ENCODE measurements around the gene FRMD4B.

Gene FRMD4B

GRCh38 chr3:69400683-69401082 is 14.8 kb upstream of the FRMD4B start:
- no CpG with 5 or more reads among the region's 2 CpGs for WGBS

DNA sequence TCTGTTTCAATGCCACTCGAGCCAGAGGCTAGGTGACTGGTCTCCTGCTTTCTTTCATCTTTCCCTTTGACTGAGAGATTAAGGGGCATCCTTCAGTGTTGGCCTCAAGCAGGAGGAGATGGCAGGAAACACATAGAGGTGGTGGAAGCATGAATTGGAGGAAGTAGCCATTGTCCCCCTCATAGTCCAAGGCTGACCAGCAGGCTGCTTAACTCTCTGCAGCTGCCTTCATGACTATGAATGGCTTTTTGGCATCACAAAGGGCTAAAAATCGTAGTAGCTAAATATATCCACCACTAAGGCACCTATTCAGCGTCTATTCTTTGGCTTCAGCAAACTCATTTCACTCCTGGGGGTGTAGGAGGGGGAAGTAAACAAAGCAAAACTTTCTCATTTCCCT is 7.0 kb upstream of the FRMD4B start:
- H3K36me3 ChIP-seq (ENCODE audit: insufficient read depth, low read length): no peaks in the 10 kb centered on the region
- peaks cover 6% of the 10 kb centered on the region; the same call in 1 of the 2 replicates for H3K9me3 ChIP-seq (ENCODE audit: insufficient read depth, low read depth, low read length)
- H3K9ac ChIP-seq (ENCODE audit: low read depth, low read length): no peak overlapping the region
- no peaks in the 10 kb centered on the region for H3K27me3 ChIP-seq (ENCODE audit: insufficient read depth, low read length)
- WGBS: 58% methylated on average over 2 of the region's 3 CpGs
- H3K27ac ChIP-seq (ENCODE audit: low read depth, low read length): peak overlapping the region; percentile 41; the same call in 1 of the 2 replicates
- H3K4me3 ChIP-seq (ENCODE audit: low read length): no peak overlapping the region
- H3K4me1 ChIP-seq (ENCODE audit: insufficient read depth, low read length): peaks cover 14% of the 10 kb centered on the region; the same call in 1 of the 2 replicates

More at GRCh38 chr3:69400683-69401082, 14.8 kb upstream of the FRMD4B start:
- Histone ChIP-seq H3K4me3 (ENCODE audit: low read length) (no peak overlapping the region), H3K27me3 (ENCODE audit: insufficient read depth, low read length) (no peaks in the 10 kb centered on the region), H3K36me3 (ENCODE audit: insufficient read depth, low read length) (no peaks in the 10 kb centered on the region), H3K27ac (ENCODE audit: low read depth, low read length) (no peak overlapping the region), H3K9ac (ENCODE audit: low read depth, low read length) (no peak overlapping the region), H3K9me3 (ENCODE audit: insufficient read depth, low read depth, low read length) (0 out of 2 replicates have a peak, but pooled peaks cover 4% of the 10 kb centered on the region), H3K4me1 (ENCODE audit: insufficient read depth, low read length) (no peaks in the 10 kb centered on the region)

GRCh38 chr3:69392415-69392814 is 6.5 kb upstream of the FRMD4B start:
- Histone ChIP-seq H3K4me1 (ENCODE audit: insufficient read depth, low read length) (peaks cover 14% of the 10 kb centered on the region; the same call in 1 of the 2 replicates), H3K9me3 (ENCODE audit: insufficient read depth, low read depth, low read length) (peaks cover 6% of the 10 kb centered on the region; the same call in 1 of the 2 replicates), H3K27me3 (ENCODE audit: insufficient read depth, low read length) (peaks cover 1% of the 10 kb centered on the region; the same call in 1 of the 2 replicates), H3K4me3 (ENCODE audit: low read length) (no peak overlapping the region), H3K36me3 (ENCODE audit: insufficient read depth, low read length) (no peaks in the 10 kb centered on the region), H3K27ac (ENCODE audit: low read depth, low read length) (peak overlapping the region; percentile 41; the same call in 1 of the 2 replicates), H3K9ac (ENCODE audit: low read depth, low read length) (no peak overlapping the region)
- WGBS: 81% methylated on average over 2 of the region's 2 CpGs

DNA sequence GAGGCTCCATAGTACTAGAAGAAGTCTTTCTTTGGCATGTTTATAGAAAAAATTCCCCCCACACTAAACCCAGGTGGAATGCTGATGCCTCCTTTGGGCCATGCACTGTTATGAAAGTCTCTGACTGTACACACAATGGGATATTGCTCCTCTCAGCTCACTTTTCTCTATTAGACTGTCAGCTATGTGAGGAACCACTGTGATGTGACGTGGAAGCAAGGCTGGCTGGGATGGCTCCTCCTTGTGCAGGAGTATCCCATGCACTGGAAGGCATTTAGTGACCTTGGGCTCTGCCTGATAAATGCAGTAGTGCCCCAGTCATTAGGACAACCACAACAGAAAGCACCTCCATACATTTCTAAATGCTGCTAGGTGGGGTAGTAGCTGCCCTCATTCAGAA is 5.7 kb upstream of the FRMD4B start:
- Histone ChIP-seq H3K9ac (ENCODE audit: low read depth, low read length) (no peak overlapping the region), H3K9me3 (ENCODE audit: insufficient read depth, low read depth, low read length) (peaks cover 6% of the 10 kb centered on the region; the same call in 1 of the 2 replicates), H3K36me3 (ENCODE audit: insufficient read depth, low read length) (no peaks in the 10 kb centered on the region), H3K4me3 (ENCODE audit: low read length) (no peak overlapping the region), H3K4me1 (ENCODE audit: insufficient read depth, low read length) (peaks cover 16% of the 10 kb centered on the region; the same call in 1 of the 2 replicates), H3K27me3 (ENCODE audit: insufficient read depth, low read length) (peaks cover 10% of the 10 kb centered on the region), H3K27ac (ENCODE audit: low read depth, low read length) (no peak overlapping the region)
- 89% methylated on average over 1 of the region's 1 CpG for WGBS

DNA sequence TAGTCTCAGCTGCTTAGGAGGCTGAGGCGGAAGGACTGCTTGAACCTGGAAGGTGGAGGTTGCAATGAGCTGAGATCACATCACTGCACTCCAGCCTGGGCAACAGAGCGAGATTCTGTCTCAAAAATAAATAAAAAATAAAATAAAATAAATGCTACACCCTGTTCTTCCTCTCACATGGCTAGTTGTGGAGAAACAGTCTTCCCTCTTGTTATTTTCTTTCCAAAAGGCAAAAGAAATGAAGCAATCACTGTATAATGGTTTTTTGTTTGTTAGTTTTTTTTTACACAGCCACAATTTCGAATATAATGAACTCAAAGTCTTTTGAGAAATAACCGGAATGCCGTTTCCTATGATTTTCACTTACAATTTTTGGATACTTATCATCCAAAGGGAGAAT is 4.9 kb upstream of the FRMD4B start:
- H3K9ac ChIP-seq (ENCODE audit: low read depth, low read length): no peak overlapping the region
- H3K36me3 ChIP-seq (ENCODE audit: insufficient read depth, low read length): no peaks in the 10 kb centered on the region
- peaks cover 6% of the 10 kb centered on the region; the same call in 1 of the 2 replicates for H3K9me3 ChIP-seq (ENCODE audit: insufficient read depth, low read depth, low read length)
- H3K4me3 ChIP-seq (ENCODE audit: low read length): no peak overlapping the region
- peaks cover 18% of the 10 kb centered on the region for H3K27me3 ChIP-seq (ENCODE audit: insufficient read depth, low read length)
- no peak overlapping the region for H3K27ac ChIP-seq (ENCODE audit: low read depth, low read length)
- peaks cover 20% of the 10 kb centered on the region for H3K4me1 ChIP-seq (ENCODE audit: insufficient read depth, low read length)
- WGBS: 89% methylated on average over 4 of the region's 5 CpGs

DNA sequence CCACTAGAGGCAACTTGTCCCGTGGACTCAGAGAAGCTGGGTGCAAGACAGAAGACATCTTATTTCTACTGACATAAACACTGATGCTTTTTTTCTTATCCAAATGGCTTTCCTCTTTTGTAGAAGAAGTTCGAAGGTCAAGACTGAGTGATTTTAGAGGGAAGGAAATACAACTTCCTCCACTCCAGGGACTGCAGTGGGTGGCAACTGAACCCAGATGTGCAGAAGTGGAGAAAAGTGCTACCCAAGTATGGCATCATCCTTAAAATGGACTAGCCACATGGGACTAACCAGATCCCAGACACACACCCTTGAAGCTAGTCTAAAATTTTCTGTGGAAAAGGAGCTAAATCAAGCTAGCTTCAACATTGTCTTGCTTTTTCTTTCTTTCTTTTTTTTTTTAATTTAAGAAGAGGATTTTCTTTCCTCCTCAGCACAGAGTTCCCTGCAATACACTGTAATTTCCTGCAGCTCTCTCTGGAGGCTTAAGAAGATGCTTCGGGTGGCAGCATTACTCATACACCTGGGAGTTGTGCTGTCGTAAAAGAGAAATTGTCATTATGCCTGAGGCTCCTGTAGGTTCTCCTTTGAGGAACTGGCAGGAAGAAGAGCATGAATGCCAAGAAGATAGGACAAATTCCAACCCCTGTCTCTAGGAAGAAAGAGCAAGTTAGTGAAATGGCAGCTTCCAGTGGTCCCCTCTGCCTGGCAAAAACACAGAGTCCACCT is 3.8 kb upstream of the FRMD4B start:
- Histone ChIP-seq H3K4me1 (ENCODE audit: insufficient read depth, low read length) (peaks cover 27% of the 10 kb centered on the region), H3K27ac (ENCODE audit: low read depth, low read length) (no peak overlapping the region), H3K9me3 (ENCODE audit: insufficient read depth, low read depth, low read length) (peaks cover 6% of the 10 kb centered on the region; the same call in 1 of the 2 replicates), H3K9ac (ENCODE audit: low read depth, low read length) (no peak overlapping the region), H3K36me3 (ENCODE audit: insufficient read depth, low read length) (no peaks in the 10 kb centered on the region), H3K4me3 (ENCODE audit: low read length) (no peak overlapping the region), H3K27me3 (ENCODE audit: insufficient read depth, low read length) (peaks cover 29% of the 10 kb centered on the region)
- 69% methylated on average over 3 of the region's 4 CpGs for WGBS

DNA sequence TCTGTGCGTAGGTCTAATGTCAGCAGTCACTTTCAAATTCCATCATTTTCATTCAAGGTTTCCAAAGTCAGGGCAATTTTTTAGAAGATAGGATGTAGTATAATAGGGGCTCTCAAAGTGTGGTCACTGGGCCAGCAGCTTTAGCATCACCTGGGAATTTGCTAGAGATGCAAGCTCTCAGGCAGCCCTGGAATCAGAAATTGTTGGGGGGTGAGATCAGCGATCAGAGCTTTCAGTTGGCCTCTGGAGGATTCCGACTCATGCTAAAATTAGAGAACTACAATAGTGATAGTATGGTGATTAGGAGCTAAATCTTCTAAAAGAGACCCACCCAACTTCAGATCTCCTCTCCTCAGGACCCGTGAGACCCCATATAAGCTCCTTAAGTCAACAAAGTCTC is 2.4 kb upstream of the FRMD4B start:
- no peaks in the 10 kb centered on the region for H3K9me3 ChIP-seq (ENCODE audit: insufficient read depth, low read depth, low read length)
- no peak overlapping the region for H3K9ac ChIP-seq (ENCODE audit: low read depth, low read length)
- WGBS: 79% methylated on average over 3 of the region's 4 CpGs
- peaks cover 38% of the 10 kb centered on the region for H3K27me3 ChIP-seq (ENCODE audit: insufficient read depth, low read length)
- H3K27ac ChIP-seq (ENCODE audit: low read depth, low read length): no peak overlapping the region
- H3K36me3 ChIP-seq (ENCODE audit: insufficient read depth, low read length): no peaks in the 10 kb centered on the region
- no peak overlapping the region for H3K4me3 ChIP-seq (ENCODE audit: low read length)
- peaks cover 26% of the 10 kb centered on the region for H3K4me1 ChIP-seq (ENCODE audit: insufficient read depth, low read length)

- H3K4me1 ChIP-seq (ENCODE audit: insufficient read depth, low read length): peaks cover 13% of the 10 kb centered on the region; the same call in 1 of the 2 replicates
- H3K9ac ChIP-seq (ENCODE audit: low read depth, low read length): no peak overlapping the region
- no peaks in the 10 kb centered on the region for H3K36me3 ChIP-seq (ENCODE audit: insufficient read depth, low read length)
- H3K9me3 ChIP-seq (ENCODE audit: insufficient read depth, low read depth, low read length): no peaks in the 10 kb centered on the region
- H3K4me3 ChIP-seq (ENCODE audit: low read length): peak overlapping the region; percentile 58
- peaks cover 38% of the 10 kb centered on the region for H3K27me3 ChIP-seq (ENCODE audit: insufficient read depth, low read length)
- 50% methylated on average over 7 of the region's 8 CpGs for WGBS
- no peak overlapping the region for H3K27ac ChIP-seq (ENCODE audit: low read depth, low read length)
These were observed 883 bp upstream of the FRMD4B start for GRCh38 chr3:69386556-69387385.

DNA sequence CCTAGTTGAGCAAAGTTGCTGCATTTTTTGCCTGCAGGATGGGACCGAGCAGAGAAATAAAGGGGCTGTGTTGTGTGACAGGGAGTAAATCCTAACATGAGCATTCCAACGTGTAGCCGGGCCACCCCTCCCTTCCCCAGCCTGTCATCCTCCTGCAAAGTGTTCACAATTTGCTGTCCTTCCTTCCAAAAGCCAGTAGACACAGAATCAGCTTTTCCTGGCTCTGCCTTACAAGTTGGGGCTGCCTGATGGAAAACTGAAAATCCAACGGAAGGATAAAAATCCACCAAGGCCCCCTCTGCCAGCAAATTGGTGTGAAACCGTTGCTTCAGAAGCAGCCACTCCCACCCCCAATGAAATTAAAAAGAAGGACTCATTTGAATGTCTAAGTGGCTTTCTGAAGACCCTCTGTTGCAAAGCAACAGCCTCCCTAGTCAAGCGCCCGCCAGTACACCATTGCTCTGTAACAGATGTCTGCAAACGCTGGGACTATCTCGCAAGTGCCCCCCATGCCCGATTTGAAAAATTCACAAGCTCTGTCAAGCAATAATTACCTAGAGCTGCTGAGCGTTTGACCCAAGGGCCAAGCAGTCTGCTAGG is 665 bp downstream of the FRMD4B start:
- no peak overlapping the region for H3K27ac ChIP-seq (ENCODE audit: low read depth, low read length)
- H3K36me3 ChIP-seq (ENCODE audit: insufficient read depth, low read length): no peaks in the 10 kb centered on the region
- H3K27me3 ChIP-seq (ENCODE audit: insufficient read depth, low read length): peaks cover 38% of the 10 kb centered on the region
- WGBS: 5% methylated on average over 11 of the region's 11 CpGs
- H3K9ac ChIP-seq (ENCODE audit: low read depth, low read length): no peak overlapping the region
- H3K4me1 ChIP-seq (ENCODE audit: insufficient read depth, low read length): peaks cover 13% of the 10 kb centered on the region; the same call in 1 of the 2 replicates
- no peaks in the 10 kb centered on the region for H3K9me3 ChIP-seq (ENCODE audit: insufficient read depth, low read depth, low read length)
- peak overlapping the region; percentile 58 for H3K4me3 ChIP-seq (ENCODE audit: low read length)

- Histone ChIP-seq H3K9me3 (ENCODE audit: insufficient read depth, low read depth, low read length) (no peaks in the 10 kb centered on the region), H3K36me3 (ENCODE audit: insufficient read depth, low read length) (no peaks in the 10 kb centered on the region), H3K27ac (ENCODE audit: low read depth, low read length) (no peak overlapping the region), H3K4me1 (ENCODE audit: insufficient read depth, low read length) (peaks cover 13% of the 10 kb centered on the region; the same call in 1 of the 2 replicates), H3K9ac (ENCODE audit: low read depth, low read length) (no peak overlapping the region), H3K27me3 (ENCODE audit: insufficient read depth, low read length) (peaks cover 38% of the 10 kb centered on the region), H3K4me3 (ENCODE audit: low read length) (no peak overlapping the region)
- WGBS: 93% methylated on average over 1 of the region's 1 CpG
These were observed 1.6 kb downstream of the FRMD4B start for GRCh38 chr3:69384326-69384725.

DNA sequence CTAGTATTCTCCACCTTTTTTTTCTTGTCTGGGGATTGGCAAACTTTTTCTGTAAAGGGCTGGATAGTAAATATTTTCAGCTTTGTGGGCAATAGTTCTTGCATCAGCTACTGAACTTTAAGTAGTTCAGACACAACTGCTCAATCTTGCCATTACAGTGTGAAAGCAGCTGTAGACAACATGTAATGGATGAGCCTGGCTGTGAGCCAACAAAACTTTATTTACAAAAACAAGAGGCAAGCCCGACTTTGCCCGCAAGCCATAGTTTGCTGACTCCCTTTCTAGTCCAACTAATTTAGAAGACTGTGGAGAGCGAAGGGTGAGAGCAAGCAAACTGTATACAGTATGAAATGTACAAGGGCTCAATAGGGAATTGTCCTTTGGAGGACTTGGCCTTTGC is 6.2 kb downstream of the FRMD4B start:
- Histone ChIP-seq H3K36me3 (ENCODE audit: insufficient read depth, low read length) (no peaks in the 10 kb centered on the region), H3K9ac (ENCODE audit: low read depth, low read length) (no peak overlapping the region), H3K27me3 (ENCODE audit: insufficient read depth, low read length) (peaks cover 9% of the 10 kb centered on the region), H3K9me3 (ENCODE audit: insufficient read depth, low read depth, low read length) (no peaks in the 10 kb centered on the region), H3K4me3 (ENCODE audit: low read length) (no peak overlapping the region), H3K4me1 (ENCODE audit: insufficient read depth, low read length) (no peaks in the 10 kb centered on the region), H3K27ac (ENCODE audit: low read depth, low read length) (no peak overlapping the region)
- 97% methylated on average over 3 of the region's 3 CpGs for WGBS

All from HUES64 (cell line).